Lung (tissue), 12 donors: ENCODE data around the gene MYL6B. TPM values are rescaled to one million over a fixed set of nuclear protein-coding genes. Genes with fewer than 3 reads are reported as not detected.
A peak's percentile ranks its signal among the peaks of the same experiment; 100 is the strongest.

Source experiments
- ATAC-seq: fragments of 200-7000 bp; cut with Tn5 transposase; one replicate; pipeline ENCODE4 v1.9.1; 2020; ENCODE audit warnings: moderate number of reproducible peaks; ENCODE audit not compliant: insufficient read depth, low FRiP score
- DNase-seq, 3 donors: peaks; one replicate each; pipeline ENCODE4 v3.0.0-alpha.2; 2013 to 2017
- H3K27ac ChIP-seq, 2 donors: one replicate each; pipeline ENCODE4 v1.5.1; 2013; ENCODE audit warnings: mild to moderate bottlenecking in 2 of 2, moderate library complexity in 2 of 2, control low read depth in 1 of 2, inconsistent platforms in 1 of 2, low read depth in 1 of 2, low read length in 1 of 2
- H3K27me3 ChIP-seq, 3 donors: one replicate each; pipeline ENCODE4 v1.5.1; 2013; ENCODE audit warnings: low read length in 2 of 3; ENCODE audit not compliant: control insufficient read depth in 3 of 3, insufficient read depth in 3 of 3
- H3K36me3 ChIP-seq, 4 donors: one replicate each; pipeline ENCODE4 v1.5.1; 2013; ENCODE audit warnings: low read length in 4 of 4, mild to moderate bottlenecking in 1 of 4, moderate library complexity in 1 of 4; ENCODE audit not compliant: control insufficient read depth in 4 of 4, insufficient read depth in 4 of 4
- H3K4me1 ChIP-seq, 5 donors: one replicate each; pipeline ENCODE4 v1.5.1; 2013; ENCODE audit warnings: low read length in 5 of 5, mild to moderate bottlenecking in 2 of 5, moderate library complexity in 1 of 5; ENCODE audit not compliant: control insufficient read depth in 5 of 5, insufficient read depth in 5 of 5
- H3K4me3 ChIP-seq: one replicate; pipeline ENCODE4 v1.5.1; 2013; ENCODE audit warnings: mild to moderate bottlenecking, control low read depth, moderate library complexity
- H3K9ac ChIP-seq, 2 donors: one replicate each; pipeline ENCODE4 v1.5.1; 2013; ENCODE audit warnings: low read length in 2 of 2, control low read depth in 1 of 2; ENCODE audit not compliant: insufficient read depth in 1 of 2
- H3K9me3 ChIP-seq, 4 donors: one replicate each; pipeline ENCODE4 v1.5.1; 2013; ENCODE audit warnings: low read length in 3 of 4, mild to moderate bottlenecking in 1 of 4, moderate library complexity in 1 of 4; ENCODE audit not compliant: control insufficient read depth in 4 of 4, insufficient read depth in 3 of 4
- CTCF ChIP-seq: IDR thresholded peaks from 2 replicates; pipeline ENCODE4 v1.5.1; 2012; ENCODE audit warnings: mild to moderate bottlenecking; ENCODE audit errors: control extremely low read depth, extremely low read depth
- WGBS, 2 donors: extraction: QIAGEN DNeasy Blood & Tissue Kit; methylation state at CpG; one replicate each; pipeline ENCODE4 v1.1.7; 2013; 5-methylcytosine and 5-hydroxymethylcytosine counted together
- polyA plus RNA-seq, 2 donors: library from polyadenylated mRNA; stranded (reverse); fragments of 200-250 nt; gene quantifications; one replicate each; pipeline ENCODE4 v1.2.1, GENCODE V29; 2013
- total RNA-seq, 2 donors: library from RNA; depleted of rRNA in 1 of 2; stranded (reverse); fragments of >200 nt in 1 of 2; gene quantifications; one replicate each; pipeline ENCODE4 v1.2.1, GENCODE V29; 2014 to 2021
- donor health status: control.
- donor health status: control.
- donor health status: Bipolar disorder and iron deficiency.
- donor health status: healthy.
- donor health status: DM: yes; HTN: yes; CAD: no.

The MYL6B gene
- total and polyA plus RNA-seq, 4 donors = 20.7 to 46.1 (median 39.7) TPM

GRCh38 chr12:56178347-56178746 lies 26.0 kb downstream of the MYL6B start:
- Histone ChIP-seq H3K27me3 (no peaks in the 10 kb centered on the region), H3K36me3 (peaks cover 43 to 56% (median 47%) of the 10 kb centered on the region in 4 donors), H3K27ac (no peak overlapping the region), H3K4me1 (no peaks in the 10 kb centered on the region), H3K9me3 (no peaks in the 10 kb centered on the region), H3K9ac (no peak overlapping the region), H3K4me3 (no peak overlapping the region)
- ATAC-seq (no peak), DNase-seq (no peak)
- 89 to 93% methylated on average over 3 of the region's 3 CpGs for WGBS, 2 donors
- TF ChIP-seq CTCF = no peak

GRCh38 chr12:56186957-56187356 lies 34.6 kb downstream of the MYL6B start:
- H3K27ac ChIP-seq = no peak overlapping the region

GRCh38 chr12:56188131-56188777 lies 35.9 kb downstream of the MYL6B start:
- peaks cover 0 to 22% (median 5%) of the 10 kb centered on the region in 5 donors for H3K4me1 ChIP-seq
- H3K9ac ChIP-seq = peak overlapping the region; percentile 56 to 63
- WGBS, 2 donors = 9 to 13% methylated on average over 10 of the region's 10 CpGs
- DNase-seq (peak in 2 of 3 donors; percentile 29 to 31), ATAC-seq (no peak)
- H3K27ac ChIP-seq = peak overlapping the region in 1 of 2 donors; percentile 61
- H3K9me3 ChIP-seq = no peaks in the 10 kb centered on the region
- H3K36me3 ChIP-seq = peaks cover 10 to 24% (median 14%) of the 10 kb centered on the region in 4 donors
- no peaks in the 10 kb centered on the region for H3K27me3 ChIP-seq
- H3K4me3 ChIP-seq = peak overlapping the region; percentile 68
- TF ChIP-seq CTCF = no peak

More at GRCh38 chr12:56186957-56187356, 34.6 kb downstream of the MYL6B start:
- H3K27me3 ChIP-seq = no peaks in the 10 kb centered on the region
- no peaks in the 10 kb centered on the region for H3K9me3 ChIP-seq
- WGBS, 2 donors = 18 to 34% methylated on average over 2 of the region's 2 CpGs
- no peak overlapping the region for H3K9ac ChIP-seq
- TF ChIP-seq CTCF = no peak
- no peak for ATAC-seq
- no peak for DNase-seq
- peaks cover 0 to 22% (median 5%) of the 10 kb centered on the region in 5 donors for H3K4me1 ChIP-seq
- H3K4me3 ChIP-seq = no peak overlapping the region
- H3K36me3 ChIP-seq = peaks cover 10 to 26% (median 17%) of the 10 kb centered on the region in 4 donors
